Thoracic aorta (tissue), 2 donors: Measurements from ENCODE around the gene TRIM28. TPM values are rescaled to one million over a fixed set of nuclear protein-coding genes. Genes with fewer than 3 reads are reported as not detected.
A peak's percentile ranks its signal among the peaks of the same experiment; 100 is the strongest.

Experiments
- ATAC-seq: fragments of 150-250 bp; one replicate; pipeline ENCODE4 v1.8.0; 2017; ENCODE audit warnings: low read depth; ENCODE audit not compliant: insufficient number of reproducible peaks, low FRiP score
- DNase-seq: peaks from one replicate; pipeline ENCODE4 v3.0.0-alpha.2; 2020; ENCODE audit warnings: low spot score
- H3K27ac ChIP-seq, 2 donors: fragments of 200-600 bp; sonication (generic); 1 replicate in 1 of 2; 2 replicates in 1 of 2; pipeline ENCODE4 v1.5.1; 2016; ENCODE audit warnings: mild to moderate bottlenecking in 2 of 2, moderate library complexity in 2 of 2
- H3K27me3 ChIP-seq: fragments of 200-600 bp; sonication (generic); replicated peaks from 2 replicates; pipeline ENCODE4 v1.6.0; 2016; ENCODE audit warnings: mild to moderate bottlenecking; ENCODE audit not compliant: insufficient read depth
- H3K36me3 ChIP-seq: fragments of 200-600 bp; sonication (generic); one replicate; pipeline ENCODE4 v1.5.1; 2016
- H3K4me1 ChIP-seq, 2 donors: fragments of 200-600 bp; sonication (generic); 1 replicate in 1 of 2; 2 replicates in 1 of 2; pipeline versions ENCODE4 v1.5.1 to v1.6.0; 2016; ENCODE audit warnings: low read depth in 2 of 2, mild to moderate bottlenecking in 1 of 2; ENCODE audit not compliant: control insufficient read depth in 1 of 2
- H3K4me3 ChIP-seq: fragments of 200-600 bp; sonication (generic); 2 replicates; pipeline ENCODE4 v1.5.1; 2016; ENCODE audit warnings: mild to moderate bottlenecking
- H3K9me3 ChIP-seq: fragments of 200-600 bp; sonication (generic); 2 replicates; pipeline ENCODE4 v1.5.1; 2016
- CTCF ChIP-seq: fragments of 200-600 bp; sonication (generic); IDR thresholded peaks from one replicate; pipeline ENCODE4 v1.5.1; 2019; ENCODE audit warnings: antibody characterized with exemption
- total RNA-seq, 2 donors: library from RNA; depleted of rRNA; stranded (reverse); fragments of >200 nt; gene quantifications; one replicate each; pipeline versions ENCODE4 v1.1.0 to v1.2.3, GENCODE V29; 2016

Gene TRIM28
- total RNA-seq, 2 donors from 2014 or later, result 192 to 204 TPM

- H3K4me3 ChIP-seq, result no peak overlapping the region
- H3K4me1 ChIP-seq, result peaks cover 13 to 38% of the 10 kb centered on the region in 2 donors
Measured at GRCh38 chr19:58516964-58517833, 26.7 kb upstream of the TRIM28 start.

GRCh38 chr19:58518256-58519086 is 25.4 kb upstream of the TRIM28 start:
- DNase-seq (no peak), ATAC-seq (no peak)
- H3K4me1 ChIP-seq, result peaks cover 13 to 37% of the 10 kb centered on the region in 2 donors
- H3K9me3 ChIP-seq, result no peaks in the 10 kb centered on the region
- H3K4me3 ChIP-seq, result peak overlapping the region; percentile 97
- H3K36me3 ChIP-seq, result peaks cover 21% of the 10 kb centered on the region
- H3K27ac ChIP-seq, result peak overlapping the region; percentile 94 to 98
- TF ChIP-seq CTCF, result no peak
- H3K27me3 ChIP-seq, result no peaks in the 10 kb centered on the region

More at GRCh38 chr19:58516964-58517833, 26.7 kb upstream of the TRIM28 start:
- TF ChIP-seq CTCF, result no peak
- Histone ChIP-seq H3K27me3 (no peaks in the 10 kb centered on the region), H3K27ac (no peak overlapping the region), H3K9me3 (no peaks in the 10 kb centered on the region), H3K36me3 (peaks cover 21% of the 10 kb centered on the region)
- no peak for ATAC-seq
- DNase-seq, result no peak

GRCh38 chr19:58519087-58519354 is 24.8 kb upstream of the TRIM28 start:
- ATAC-seq, result peak; percentile 37
- no peak for DNase-seq
- no peak for TF ChIP-seq CTCF
- Histone ChIP-seq H3K36me3 (peaks cover 21% of the 10 kb centered on the region), H3K4me3 (peak overlapping the region; percentile 97), H3K27me3 (no peaks in the 10 kb centered on the region), H3K9me3 (no peaks in the 10 kb centered on the region), H3K27ac (peak overlapping the region; percentile 94 to 98), H3K4me1 (peaks cover 13 to 32% of the 10 kb centered on the region in 2 donors)

- H3K27ac ChIP-seq, result peak within 1 kb of the TSS; percentile 94 to 98
- TF ChIP-seq CTCF, result peak; percentile 63
- peak within 1 kb of the TSS; percentile 97 for H3K4me3 ChIP-seq
- H3K4me1 ChIP-seq, result peaks cover 13 to 29% of the 10 kb centered on the region in 2 donors
- peak; percentile 63 for DNase-seq
- no peaks in the 10 kb centered on the region for H3K27me3 ChIP-seq
- H3K36me3 ChIP-seq, result peaks cover 21% of the 10 kb centered on the region
- ATAC-seq, result peak; percentile 93
- no peaks in the 10 kb centered on the region for H3K9me3 ChIP-seq
Measured at GRCh38 chr19:58519355-58520256, 24.3 kb upstream of the TRIM28 start, which contains the start of gene ZBTB45. Gene ZBTB45 (minus strand): TSS chr19:58519810. CDS start chr19:58517673, 2,137 bp downstream.
